CD14-positive monocyte (primary cell): Measurements from ENCODE around the gene SLC25A30. TPM values are rescaled to one million over a fixed set of nuclear protein-coding genes. Genes with fewer than 3 reads are reported as not detected.

Experiments used
- DNase-seq, 3 donors: peaks; one replicate each; pipeline ENCODE4 v3.0.0-alpha.2; 2011 to 2022
- H2AFZ ChIP-seq: 2 replicates; pipeline ENCODE4 v1.6.0; 2012; ENCODE audit warnings: mild to moderate bottlenecking, low read depth, low read length, inconsistent platforms; ENCODE audit not compliant: insufficient read depth, poor library complexity, severe bottlenecking
- H3K27ac ChIP-seq, 2 donors: 1 replicate in 1 of 2; 2 replicates in 1 of 2; pipeline ENCODE4 v1.5.1; 2012 to 2013; ENCODE audit warnings: low read length in 2 of 2, control low read depth in 1 of 2, inconsistent platforms in 1 of 2, low read depth in 1 of 2, mild to moderate bottlenecking in 1 of 2
- H3K27me3 ChIP-seq, 2 donors: one replicate each; pipeline versions ENCODE4 v1.6.0 to v1.6.1; 2011 to 2013; ENCODE audit warnings: low read length in 2 of 2; ENCODE audit not compliant: control insufficient read depth in 2 of 2, insufficient read depth in 2 of 2
- H3K36me3 ChIP-seq, 2 donors: replicated peaks in 1 of 2; 1 replicate in 1 of 2; 2 replicates in 1 of 2; pipeline versions ENCODE4 v1.5.1 to v1.6.1; 2012 to 2013; ENCODE audit warnings: low read length in 2 of 2, control low read depth in 1 of 2, inconsistent platforms in 1 of 2, mild to moderate bottlenecking in 1 of 2; ENCODE audit not compliant: insufficient read depth in 2 of 2, control insufficient read depth in 1 of 2
- H3K4me1 ChIP-seq, 2 donors: 1 replicate in 1 of 2; 2 replicates in 1 of 2; pipeline versions ENCODE4 v1.5.1 to v1.6.1; 2012 to 2013; ENCODE audit warnings: low read length in 2 of 2, control low read depth in 1 of 2, inconsistent platforms in 1 of 2, mild to moderate bottlenecking in 1 of 2, moderate library complexity in 1 of 2; ENCODE audit not compliant: insufficient read depth in 2 of 2, control insufficient read depth in 1 of 2
- H3K4me2 ChIP-seq: replicated peaks from 2 replicates; pipeline ENCODE3; 2012; ENCODE audit warnings: low read length, moderate library complexity, mild to moderate bottlenecking; ENCODE audit not compliant: poor library complexity, severe bottlenecking; ENCODE audit errors: extremely low read depth
- H3K4me3 ChIP-seq, 3 experiments: fragments of 200-600 bp in 1 of 3; sonication (generic) in 1 of 3; replicated peaks in 1 of 3; 1 replicate in 2 of 3; 2 replicates in 1 of 3; pipeline ENCODE4 v1.5.1; 2011 to 2013; ENCODE audit warnings: low read length in 3 of 3, mild to moderate bottlenecking in 3 of 3, control low read depth in 2 of 3, low read depth in 2 of 3, inconsistent platforms in 1 of 3, moderate library complexity in 1 of 3
- H3K79me2 ChIP-seq: 2 replicates; pipeline ENCODE4 v1.6.0; 2012; ENCODE audit warnings: mild to moderate bottlenecking, control low read depth, inconsistent platforms, low read length, moderate library complexity; ENCODE audit not compliant: insufficient read depth
- H3K9ac ChIP-seq: 2 replicates; pipeline ENCODE4 v1.6.0; 2017; ENCODE audit warnings: low read length, mild to moderate bottlenecking; ENCODE audit not compliant: insufficient read depth, poor library complexity, severe bottlenecking
- H3K9me3 ChIP-seq, 2 donors: replicated peaks in 1 of 2; 1 replicate in 1 of 2; 2 replicates in 1 of 2; pipeline versions ENCODE4 v1.5.1 to v1.6.1; 2012 to 2013; ENCODE audit warnings: low read length in 2 of 2, control low read depth in 1 of 2; ENCODE audit not compliant: control insufficient read depth in 1 of 2, insufficient read depth in 1 of 2
- H4K20me1 ChIP-seq: 2 replicates; pipeline ENCODE4 v1.6.0; 2012; ENCODE audit warnings: mild to moderate bottlenecking, low read length, control low read depth, moderate library complexity; ENCODE audit not compliant: insufficient read depth
- H3K27ac Mint-ChIP-seq, 7 donors: one replicate each; pipeline ENCODE4 v1.8.0; 2020; ENCODE audit warnings: mild to moderate bottlenecking in 7 of 7, mixed read lengths in 7 of 7, moderate library complexity in 6 of 7, inconsistent platforms in 2 of 7
- H3K27me3 Mint-ChIP-seq, 3 donors: one replicate each; pipeline ENCODE4 v1.8.0; 2021 to 2022; ENCODE audit warnings: low read depth in 3 of 3, mild to moderate bottlenecking in 3 of 3, mixed read lengths in 3 of 3, moderate library complexity in 3 of 3, inconsistent platforms in 1 of 3
- H3K36me3 Mint-ChIP-seq, 2 donors: one replicate each; pipeline ENCODE4 v1.8.0; 2020; ENCODE audit warnings: mixed read lengths in 2 of 2, inconsistent platforms in 1 of 2, mild to moderate bottlenecking in 1 of 2
- H3K4me1 Mint-ChIP-seq: one replicate; pipeline ENCODE4 v1.8.0; 2020; ENCODE audit warnings: mild to moderate bottlenecking, mixed read lengths
- H3K4me3 Mint-ChIP-seq, 2 donors: one replicate each; pipeline ENCODE4 v1.8.0; 2020; ENCODE audit warnings: mild to moderate bottlenecking in 2 of 2, mixed read lengths in 2 of 2, moderate library complexity in 1 of 2
- H3K9me3 Mint-ChIP-seq, 7 donors: one replicate each; pipeline ENCODE4 v1.8.0; 2020 to 2022; ENCODE audit warnings: mixed read lengths in 7 of 7, mild to moderate bottlenecking in 6 of 7, moderate library complexity in 6 of 7, inconsistent platforms in 2 of 7
- CTCF ChIP-seq: fragments of 200-600 bp; IDR thresholded peaks from one replicate; pipeline ENCODE4 v1.8.0; 2022; ENCODE audit warnings: antibody characterized with exemption, mild to moderate bottlenecking
- WGBS: methylation state at CpG from one replicate; pipeline ENCODE4 v1.1.5; 2013; ENCODE audit warnings: missing lambda C conversion rate; ENCODE audit not compliant: insufficient coverage; 5-methylcytosine and 5-hydroxymethylcytosine counted together
- intact Hi-C, 2 donors: fragments of 100-400 bp; cut with micrococcal nuclease; formaldehyde crosslinking; loops; one replicate each; pipeline versions ENCODE4 v1.15.0 to v1.15.1; 2023
- polyA plus RNA-seq, 3 donors: library from polyadenylated mRNA; depleted of rRNA in 1 of 3; unstranded in 2 of 3; stranded (reverse) in 1 of 3; fragments of 300-500 nt in 2 of 3; fragments of >200 nt in 1 of 3; fragmentation: Illumina TruSeq in 2 of 3; gene quantifications; 1 replicate in 2 of 3; 2 replicates in 1 of 3; pipeline ENCODE4 v1.2.3, GENCODE V29; 2012 to 2021

The SLC25A30 gene
- polyA plus RNA-seq, 3 donors, result 0.92 to 14.0 (median 2.3) TPM

GRCh38 chr13:45456196-45456972 is 38.2 kb upstream of the SLC25A30 start:
- TF ChIP-seq CTCF, result no peak
- no peak overlapping the region for H3K27ac ChIP-seq
- no peaks in the 10 kb centered on the region for H4K20me1 ChIP-seq
- no peak overlapping the region for H2AFZ ChIP-seq
- Mint-ChIP-seq H3K27ac (no peak overlapping the region), H3K4me1 (peaks cover 2% of the 10 kb centered on the region), H3K9me3 (peaks cover 11 to 23% (median 18%) of the 10 kb centered on the region in 7 donors), H3K27me3 (peaks cover 0 to 3% (median 3%) of the 10 kb centered on the region in 3 donors), H3K36me3 (no peaks in the 10 kb centered on the region), H3K4me3 (no peak overlapping the region)
- H3K9me3 ChIP-seq, result peaks cover 8 to 12% of the 10 kb centered on the region in 2 donors
- no peak overlapping the region for H3K4me3 ChIP-seq
- intact Hi-C loops, result no loop called here
- H3K9ac ChIP-seq, result no peak overlapping the region
- H3K4me1 ChIP-seq, result no peaks in the 10 kb centered on the region
- no peaks in the 10 kb centered on the region for H3K36me3 ChIP-seq
- no peak overlapping the region for H3K4me2 ChIP-seq
- no peak for DNase-seq
- WGBS, result no CpG with 5 or more reads among the region's 2 CpGs
- no peaks in the 10 kb centered on the region for H3K27me3 ChIP-seq
- no peaks in the 10 kb centered on the region for H3K79me2 ChIP-seq

- H4K20me1 ChIP-seq, result no peaks in the 10 kb centered on the region
These were observed 36.0 kb upstream of the SLC25A30 start for GRCh38 chr13:45454204-45454603.

More at GRCh38 chr13:45454204-45454603, 36.0 kb upstream of the SLC25A30 start:
- H3K9me3 Mint-ChIP-seq, result peaks cover 8 to 18% (median 15%) of the 10 kb centered on the region in 7 donors
- peaks cover 8 to 12% of the 10 kb centered on the region in 2 donors for H3K9me3 ChIP-seq
- H3K27ac Mint-ChIP-seq, result no peak overlapping the region
- DNase-seq, result no peak
- intact Hi-C loops, result no loop called here
- H3K4me3 Mint-ChIP-seq, result no peak overlapping the region
- H3K4me1 ChIP-seq, result no peaks in the 10 kb centered on the region
- H3K36me3 ChIP-seq, result no peaks in the 10 kb centered on the region
- TF ChIP-seq CTCF, result no peak
- H3K27me3 ChIP-seq, result no peaks in the 10 kb centered on the region
- peaks cover 0 to 5% (median 3%) of the 10 kb centered on the region in 3 donors for H3K27me3 Mint-ChIP-seq
- H3K4me2 ChIP-seq, result no peak overlapping the region
- H3K4me1 Mint-ChIP-seq, result no peaks in the 10 kb centered on the region
- no peak overlapping the region for H3K27ac ChIP-seq
- no peak overlapping the region for H2AFZ ChIP-seq
- H3K79me2 ChIP-seq, result no peaks in the 10 kb centered on the region
- H3K36me3 Mint-ChIP-seq, result no peaks in the 10 kb centered on the region
- no peak overlapping the region for H3K9ac ChIP-seq
- H3K4me3 ChIP-seq, result no peak overlapping the region
- WGBS, result 80% methylated on average over 6 of the region's 7 CpGs
